ENCODE results near the gene SGSM2.

SGSM2 gene

GRCh38 chr17:2393954-2394749, 56.9 kb downstream of the SGSM2 start:
- Histone ChIP-seq H3K4me3 (ENCODE audit: low read depth, low read length) (peak overlapping the region; percentile 97), H3K27me3 (ENCODE audit: insufficient read depth, low read length) (no peaks in the 10 kb centered on the region), H2AFZ (ENCODE audit: low read length, unreplicated experiment) (no peak overlapping the region), H3K4me1 (ENCODE audit: control insufficient read depth, insufficient read depth, low read length, unreplicated experiment) (peaks cover 57% of the 10 kb centered on the region), H3K36me3 (ENCODE audit: insufficient read depth, low read length) (no peaks in the 10 kb centered on the region), H3K27ac (ENCODE audit: low read depth, low read length) (peak overlapping the region; percentile 66), H3K79me2 (ENCODE audit: control insufficient read depth, insufficient read depth, low read length, unreplicated experiment) (peaks cover 55% of the 10 kb centered on the region)

GRCh38 chr17:2394775-2395201, 57.5 kb downstream of the SGSM2 start:
- H3K79me2 ChIP-seq (ENCODE audit: control insufficient read depth, insufficient read depth, low read length, unreplicated experiment), result peaks cover 57% of the 10 kb centered on the region
- no peaks in the 10 kb centered on the region for H3K36me3 ChIP-seq (ENCODE audit: insufficient read depth, low read length)
- H2AFZ ChIP-seq (ENCODE audit: low read length, unreplicated experiment), result no peak overlapping the region
- H3K4me1 ChIP-seq (ENCODE audit: control insufficient read depth, insufficient read depth, low read length, unreplicated experiment), result peaks cover 57% of the 10 kb centered on the region
- peak overlapping the region; percentile 97; the same call in 1 of the 2 replicates for H3K4me3 ChIP-seq (ENCODE audit: low read depth, low read length)
- H3K27ac ChIP-seq (ENCODE audit: low read depth, low read length), result peak overlapping the region; percentile 66; the same call in 1 of the 2 replicates
- no peaks in the 10 kb centered on the region for H3K27me3 ChIP-seq (ENCODE audit: insufficient read depth, low read length)

- peaks cover 59% of the 10 kb centered on the region for H3K79me2 ChIP-seq (ENCODE audit: control insufficient read depth, insufficient read depth, low read length, unreplicated experiment)
- peak overlapping the region; percentile 62; the same call in 1 of the 2 replicates for H3K4me3 ChIP-seq (ENCODE audit: low read depth, low read length)
- H3K4me1 ChIP-seq (ENCODE audit: control insufficient read depth, insufficient read depth, low read length, unreplicated experiment), result peaks cover 55% of the 10 kb centered on the region
- H2AFZ ChIP-seq (ENCODE audit: low read length, unreplicated experiment), result no peak overlapping the region
- H3K27ac ChIP-seq (ENCODE audit: low read depth, low read length), result peak overlapping the region; percentile 96
- H3K36me3 ChIP-seq (ENCODE audit: insufficient read depth, low read length), result no peaks in the 10 kb centered on the region
- H3K27me3 ChIP-seq (ENCODE audit: insufficient read depth, low read length), result no peaks in the 10 kb centered on the region
These were observed 58.2 kb downstream of the SGSM2 start for GRCh38 chr17:2395258-2396181.

GRCh38 chr17:2396192-2396567, 58.9 kb downstream of the SGSM2 start:
- H3K4me1 ChIP-seq (ENCODE audit: control insufficient read depth, insufficient read depth, low read length, unreplicated experiment), result peaks cover 51% of the 10 kb centered on the region
- H3K36me3 ChIP-seq (ENCODE audit: insufficient read depth, low read length), result no peaks in the 10 kb centered on the region
- no peak overlapping the region for H2AFZ ChIP-seq (ENCODE audit: low read length, unreplicated experiment)
- H3K4me3 ChIP-seq (ENCODE audit: low read depth, low read length), result peak overlapping the region; percentile 62
- peak overlapping the region; percentile 96 for H3K27ac ChIP-seq (ENCODE audit: low read depth, low read length)
- peaks cover 56% of the 10 kb centered on the region for H3K79me2 ChIP-seq (ENCODE audit: control insufficient read depth, insufficient read depth, low read length, unreplicated experiment)
- H3K27me3 ChIP-seq (ENCODE audit: insufficient read depth, low read length), result no peaks in the 10 kb centered on the region

- peak overlapping the region; percentile 96 for H3K27ac ChIP-seq (ENCODE audit: low read depth, low read length)
- H3K27me3 ChIP-seq (ENCODE audit: insufficient read depth, low read length), result no peaks in the 10 kb centered on the region
- peaks cover 51% of the 10 kb centered on the region for H3K79me2 ChIP-seq (ENCODE audit: control insufficient read depth, insufficient read depth, low read length, unreplicated experiment)
- H2AFZ ChIP-seq (ENCODE audit: low read length, unreplicated experiment), result no peak overlapping the region
- H3K4me3 ChIP-seq (ENCODE audit: low read depth, low read length), result peak overlapping the region; percentile 62
- H3K36me3 ChIP-seq (ENCODE audit: insufficient read depth, low read length), result no peaks in the 10 kb centered on the region
- H3K4me1 ChIP-seq (ENCODE audit: control insufficient read depth, insufficient read depth, low read length, unreplicated experiment), result peaks cover 46% of the 10 kb centered on the region
These were observed 59.4 kb downstream of the SGSM2 start for GRCh38 chr17:2396568-2397246.

- peak overlapping the region; percentile 99; the same call in 1 of the 2 replicates for H3K4me3 ChIP-seq (ENCODE audit: low read depth, low read length)
- no peaks in the 10 kb centered on the region for H3K36me3 ChIP-seq (ENCODE audit: insufficient read depth, low read length)
- peaks cover 45% of the 10 kb centered on the region for H3K4me1 ChIP-seq (ENCODE audit: control insufficient read depth, insufficient read depth, low read length, unreplicated experiment)
- H2AFZ ChIP-seq (ENCODE audit: low read length, unreplicated experiment), result no peak overlapping the region
- peaks cover 49% of the 10 kb centered on the region for H3K79me2 ChIP-seq (ENCODE audit: control insufficient read depth, insufficient read depth, low read length, unreplicated experiment)
- H3K27me3 ChIP-seq (ENCODE audit: insufficient read depth, low read length), result no peaks in the 10 kb centered on the region
- H3K27ac ChIP-seq (ENCODE audit: low read depth, low read length), result peak overlapping the region; percentile 96
These were observed 60.2 kb downstream of the SGSM2 start for GRCh38 chr17:2397247-2398171.

GRCh38 chr17:2398182-2398581, 60.9 kb downstream of the SGSM2 start:
- Histone ChIP-seq H3K27ac (ENCODE audit: low read depth, low read length) (peak overlapping the region; percentile 96), H3K4me1 (ENCODE audit: control insufficient read depth, insufficient read depth, low read length, unreplicated experiment) (peaks cover 52% of the 10 kb centered on the region), H3K27me3 (ENCODE audit: insufficient read depth, low read length) (no peaks in the 10 kb centered on the region), H2AFZ (ENCODE audit: low read length, unreplicated experiment) (no peak overlapping the region), H3K36me3 (ENCODE audit: insufficient read depth, low read length) (no peaks in the 10 kb centered on the region), H3K79me2 (ENCODE audit: control insufficient read depth, insufficient read depth, low read length, unreplicated experiment) (peaks cover 49% of the 10 kb centered on the region), H3K4me3 (ENCODE audit: low read depth, low read length) (peak overlapping the region; percentile 99)

- H3K27me3 ChIP-seq (ENCODE audit: insufficient read depth, low read length), result no peaks in the 10 kb centered on the region
- peak overlapping the region; percentile 96 for H3K27ac ChIP-seq (ENCODE audit: low read depth, low read length)
- no peaks in the 10 kb centered on the region for H3K36me3 ChIP-seq (ENCODE audit: insufficient read depth, low read length)
- H3K4me1 ChIP-seq (ENCODE audit: control insufficient read depth, insufficient read depth, low read length, unreplicated experiment), result peaks cover 59% of the 10 kb centered on the region
- H2AFZ ChIP-seq (ENCODE audit: low read length, unreplicated experiment), result no peak overlapping the region
- H3K79me2 ChIP-seq (ENCODE audit: control insufficient read depth, insufficient read depth, low read length, unreplicated experiment), result peaks cover 49% of the 10 kb centered on the region
- H3K4me3 ChIP-seq (ENCODE audit: low read depth, low read length), result peak overlapping the region; percentile 99
These were observed 61.6 kb downstream of the SGSM2 start for GRCh38 chr17:2398655-2399571.

Data from ACC112 (cell line).